Measurements from ENCODE around the gene XBP1. TPM values are rescaled to one million over a fixed set of nuclear protein-coding genes. Genes with fewer than 3 reads are reported as not detected.

XBP1 gene
- total and polyA plus RNA-seq, 2 of the 13 experiments (the other 11 are each of a cell fraction or from before 2014, with no cell fraction given) = 416 to 427 TPM

DNA sequence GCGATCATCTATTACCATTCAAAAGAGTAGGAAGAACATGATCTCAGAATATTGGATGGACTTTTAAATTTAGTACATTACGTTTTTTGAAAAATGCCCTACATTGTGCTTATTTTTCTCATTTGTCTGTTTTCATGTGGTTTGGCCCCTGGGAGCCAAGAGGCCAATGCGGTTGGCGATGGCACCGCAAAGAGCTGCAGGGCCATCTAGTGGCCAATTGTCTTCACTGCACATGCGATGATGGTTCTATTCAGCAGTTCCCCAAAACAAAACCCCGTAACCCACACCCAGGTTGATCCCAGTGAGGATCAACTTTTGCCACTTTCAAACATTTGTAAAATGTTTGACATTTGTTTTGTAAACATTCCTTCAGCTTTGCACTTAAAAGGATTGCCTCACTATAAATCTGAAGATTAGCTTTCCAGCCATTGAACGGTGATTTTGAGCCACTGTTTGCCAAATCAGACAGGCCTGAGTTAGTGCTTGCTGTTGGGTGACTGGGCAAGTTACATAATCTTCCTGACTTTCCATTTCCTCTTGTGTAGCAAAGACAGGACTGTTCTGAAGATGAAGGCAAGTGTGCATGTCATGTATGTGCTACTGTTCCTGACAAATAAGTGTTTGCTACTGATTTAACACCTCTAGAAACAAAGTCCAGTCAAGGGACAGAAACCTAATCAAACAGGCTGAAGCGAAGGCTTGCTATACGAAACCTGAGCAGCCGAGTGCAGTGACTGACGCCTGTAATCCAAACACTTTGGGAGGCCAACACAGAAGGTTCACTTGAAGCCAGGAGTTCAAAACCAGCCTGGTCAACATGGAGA, 29.2 kb upstream of the XBP1 start (continued):
- TF ChIP-seq SOX6 (IDR thresholded peaks at IDR 0.05) (no peak), SOX6 (CRISPR knock-in tag; IDR thresholded peaks at IDR 0.05) (peak; percentile 91), ZNF160 (CRISPR knock-in tag; IDR thresholded peaks at IDR 0.05) (no peak), ZNF510 (CRISPR knock-in tag; IDR thresholded peaks at IDR 0.05; ENCODE audit: low read depth) (0 out of 2 replicates have a peak, but pooled peaks have one; percentile 58), STAG1 (CRISPR knock-in tag; IDR thresholded peaks at IDR 0.05) (peak; percentile 99), ZNF180 (CRISPR knock-in tag; IDR thresholded peaks at IDR 0.05; ENCODE audit: borderline replicate concordance, low read depth) (no peak), KDM5B (CRISPR knock-in tag; IDR thresholded peaks at IDR 0.05; ENCODE audit: borderline replicate concordance) (no peak), FOXA3 (CRISPR knock-in tag; IDR thresholded peaks at IDR 0.05) (peak; percentile 68), EED (CRISPR knock-in tag; IDR thresholded peaks at IDR 0.05) (no peak), POLR2G (IDR thresholded peaks at IDR 0.05; ENCODE audit: low read depth, low read length) (no peak), ZNF710 (CRISPR knock-in tag; IDR thresholded peaks at IDR 0.05; ENCODE audit: borderline replicate concordance) (peak; percentile 90), ZNF281 (CRISPR knock-in tag; IDR thresholded peaks at IDR 0.05; ENCODE audit: borderline replicate concordance) (no peak), MBD4 (IDR thresholded peaks at IDR 0.05; ENCODE audit: borderline replicate concordance, low read length) (no peak), ZNF660 (CRISPR knock-in tag; IDR thresholded peaks at IDR 0.05; ENCODE audit: borderline replicate concordance, low read depth) (no peak), RXRA (CRISPR knock-in tag; IDR thresholded peaks at IDR 0.05) (peak; percentile 11; the same call in 1 of the 2 replicates)
- TF ChIP-seq, protein P1, sequence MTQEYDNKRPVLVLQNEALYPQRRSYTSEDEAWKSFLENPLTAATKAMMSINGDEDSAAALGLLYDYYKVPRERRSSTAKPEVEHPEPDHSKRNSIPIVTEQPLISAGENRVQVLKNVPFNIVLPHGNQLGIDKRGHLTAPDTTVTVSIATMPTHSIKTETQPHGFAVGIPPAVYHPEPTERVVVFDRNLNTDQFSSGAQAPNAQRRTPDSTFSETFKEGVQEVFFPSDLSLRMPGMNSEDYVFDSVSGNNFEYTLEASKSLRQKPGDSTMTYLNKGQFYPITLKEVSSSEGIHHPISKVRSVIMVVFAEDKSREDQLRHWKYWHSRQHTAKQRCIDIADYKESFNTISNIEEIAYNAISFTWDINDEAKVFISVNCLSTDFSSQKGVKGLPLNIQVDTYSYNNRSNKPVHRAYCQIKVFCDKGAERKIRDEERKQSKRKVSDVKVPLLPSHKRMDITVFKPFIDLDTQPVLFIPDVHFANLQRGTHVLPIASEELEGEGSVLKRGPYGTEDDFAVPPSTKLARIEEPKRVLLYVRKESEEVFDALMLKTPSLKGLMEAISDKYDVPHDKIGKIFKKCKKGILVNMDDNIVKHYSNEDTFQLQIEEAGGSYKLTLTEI (CRISPR knock-in tag; conservative IDR thresholded peaks at IDR 0.05) = no peak
- TF ChIP-seq, protein P2, sequence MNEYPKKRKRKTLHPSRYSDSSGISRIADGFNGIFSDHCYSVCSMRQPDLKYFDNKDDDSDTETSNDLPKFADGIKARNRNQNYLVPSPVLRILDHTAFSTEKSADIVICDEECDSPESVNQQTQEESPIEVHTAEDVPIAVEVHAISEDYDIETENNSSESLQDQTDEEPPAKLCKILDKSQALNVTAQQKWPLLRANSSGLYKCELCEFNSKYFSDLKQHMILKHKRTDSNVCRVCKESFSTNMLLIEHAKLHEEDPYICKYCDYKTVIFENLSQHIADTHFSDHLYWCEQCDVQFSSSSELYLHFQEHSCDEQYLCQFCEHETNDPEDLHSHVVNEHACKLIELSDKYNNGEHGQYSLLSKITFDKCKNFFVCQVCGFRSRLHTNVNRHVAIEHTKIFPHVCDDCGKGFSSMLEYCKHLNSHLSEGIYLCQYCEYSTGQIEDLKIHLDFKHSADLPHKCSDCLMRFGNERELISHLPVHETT (CRISPR knock-in tag; conservative IDR thresholded peaks at IDR 0.05) = 0 out of 2 replicates have a peak, but pooled peaks have one; percentile 47
- TF ChIP-seq, protein P3, sequence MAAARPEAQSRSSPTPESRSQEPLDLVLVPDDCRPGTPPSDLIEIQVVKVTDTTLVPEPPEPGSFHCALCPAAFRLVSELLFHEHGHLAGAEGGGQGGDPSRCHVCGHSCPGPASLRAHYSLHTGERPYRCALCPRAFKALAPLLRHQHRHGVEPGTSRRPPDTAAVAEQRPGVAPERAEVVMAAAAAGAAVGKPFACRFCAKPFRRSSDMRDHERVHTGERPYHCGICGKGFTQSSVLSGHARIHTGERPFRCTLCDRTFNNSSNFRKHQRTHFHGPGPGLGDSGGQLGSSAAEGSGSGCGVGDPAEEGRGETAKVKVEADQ (CRISPR knock-in tag; IDR thresholded peaks at IDR 0.05; ENCODE audit: borderline replicate concordance) = no peak
- TF ChIP-seq, protein P4, sequence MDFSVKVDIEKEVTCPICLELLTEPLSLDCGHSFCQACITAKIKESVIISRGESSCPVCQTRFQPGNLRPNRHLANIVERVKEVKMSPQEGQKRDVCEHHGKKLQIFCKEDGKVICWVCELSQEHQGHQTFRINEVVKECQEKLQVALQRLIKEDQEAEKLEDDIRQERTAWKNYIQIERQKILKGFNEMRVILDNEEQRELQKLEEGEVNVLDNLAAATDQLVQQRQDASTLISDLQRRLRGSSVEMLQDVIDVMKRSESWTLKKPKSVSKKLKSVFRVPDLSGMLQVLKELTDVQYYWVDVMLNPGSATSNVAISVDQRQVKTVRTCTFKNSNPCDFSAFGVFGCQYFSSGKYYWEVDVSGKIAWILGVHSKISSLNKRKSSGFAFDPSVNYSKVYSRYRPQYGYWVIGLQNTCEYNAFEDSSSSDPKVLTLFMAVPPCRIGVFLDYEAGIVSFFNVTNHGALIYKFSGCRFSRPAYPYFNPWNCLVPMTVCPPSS (IDR thresholded peaks at IDR 0.05) = no peak

All from HepG2 (cell line).